B cell (primary cell): Measurements from ENCODE around the gene PLEKHM1.

Experiments used
- EZH2 ChIP-seq: IDR thresholded peaks from 2 replicates; pipeline ENCODE4 v1.6.1; 2012; ENCODE audit warnings: borderline replicate concordance, low read depth, mild to moderate bottlenecking, moderate library complexity, low read length; ENCODE audit not compliant: insufficient read depth, poor library complexity, severe bottlenecking
- TF ChIP-seq, protein P1 (sequence below): fragments of 200-600 bp; IDR thresholded peaks from one replicate; pipeline ENCODE4 v1.8.0; 2022; ENCODE audit warnings: antibody characterized with exemption, mild to moderate bottlenecking

- no peak for TF ChIP-seq EZH2
- TF ChIP-seq, protein P1, sequence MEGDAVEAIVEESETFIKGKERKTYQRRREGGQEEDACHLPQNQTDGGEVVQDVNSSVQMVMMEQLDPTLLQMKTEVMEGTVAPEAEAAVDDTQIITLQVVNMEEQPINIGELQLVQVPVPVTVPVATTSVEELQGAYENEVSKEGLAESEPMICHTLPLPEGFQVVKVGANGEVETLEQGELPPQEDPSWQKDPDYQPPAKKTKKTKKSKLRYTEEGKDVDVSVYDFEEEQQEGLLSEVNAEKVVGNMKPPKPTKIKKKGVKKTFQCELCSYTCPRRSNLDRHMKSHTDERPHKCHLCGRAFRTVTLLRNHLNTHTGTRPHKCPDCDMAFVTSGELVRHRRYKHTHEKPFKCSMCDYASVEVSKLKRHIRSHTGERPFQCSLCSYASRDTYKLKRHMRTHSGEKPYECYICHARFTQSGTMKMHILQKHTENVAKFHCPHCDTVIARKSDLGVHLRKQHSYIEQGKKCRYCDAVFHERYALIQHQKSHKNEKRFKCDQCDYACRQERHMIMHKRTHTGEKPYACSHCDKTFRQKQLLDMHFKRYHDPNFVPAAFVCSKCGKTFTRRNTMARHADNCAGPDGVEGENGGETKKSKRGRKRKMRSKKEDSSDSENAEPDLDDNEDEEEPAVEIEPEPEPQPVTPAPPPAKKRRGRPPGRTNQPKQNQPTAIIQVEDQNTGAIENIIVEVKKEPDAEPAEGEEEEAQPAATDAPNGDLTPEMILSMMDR: no peak
These were observed 101.8 kb downstream of the PLEKHM1 start for GRCh38 chr17:45388604-45389325.
